C4-2B (cell line): ENCODE results near the gene KNOP1.

ENCODE experiments used
- H3K27ac ChIP-seq: fragments of 450-650 bp; 2 replicates; pipeline ENCODE4 v1.5.1; 2017
- ZFX ChIP-seq: fragments of 450-650 bp; IDR thresholded peaks from 2 replicates; pipeline ENCODE4 v1.6.1; 2017
- TF ChIP-seq, protein P1 (sequence below): fragments of 450-650 bp; conservative IDR thresholded peaks from 2 replicates; pipeline ENCODE4 v1.5.1; 2017; ENCODE audit warnings: mild to moderate bottlenecking

Gene KNOP1

DNA sequence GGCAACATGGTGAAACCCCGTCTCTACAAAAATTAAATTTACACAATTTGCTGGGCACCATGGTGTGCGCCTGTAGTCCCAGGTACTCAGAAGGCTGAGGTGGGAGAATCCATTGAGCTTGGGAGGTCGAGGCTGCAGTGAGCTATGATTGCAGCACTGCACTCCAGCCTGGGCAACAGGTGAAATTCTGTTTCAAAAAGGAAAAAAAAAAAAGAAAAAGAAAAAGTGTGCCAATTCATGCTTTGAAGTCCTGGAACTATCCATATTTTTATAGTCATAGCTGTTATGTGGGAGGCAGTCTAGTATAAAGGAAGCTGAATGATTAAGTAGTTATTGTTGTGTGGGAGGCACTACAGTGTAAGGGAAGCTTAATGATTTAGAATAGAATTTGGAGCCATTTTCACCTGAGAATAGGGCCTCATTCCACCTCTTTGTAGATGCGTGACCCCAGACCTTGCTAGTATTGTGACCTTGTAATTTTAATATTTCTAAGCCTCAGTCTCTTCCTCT lies 31.6 kb upstream of the KNOP1 start:
- TF ChIP-seq, protein P1, sequence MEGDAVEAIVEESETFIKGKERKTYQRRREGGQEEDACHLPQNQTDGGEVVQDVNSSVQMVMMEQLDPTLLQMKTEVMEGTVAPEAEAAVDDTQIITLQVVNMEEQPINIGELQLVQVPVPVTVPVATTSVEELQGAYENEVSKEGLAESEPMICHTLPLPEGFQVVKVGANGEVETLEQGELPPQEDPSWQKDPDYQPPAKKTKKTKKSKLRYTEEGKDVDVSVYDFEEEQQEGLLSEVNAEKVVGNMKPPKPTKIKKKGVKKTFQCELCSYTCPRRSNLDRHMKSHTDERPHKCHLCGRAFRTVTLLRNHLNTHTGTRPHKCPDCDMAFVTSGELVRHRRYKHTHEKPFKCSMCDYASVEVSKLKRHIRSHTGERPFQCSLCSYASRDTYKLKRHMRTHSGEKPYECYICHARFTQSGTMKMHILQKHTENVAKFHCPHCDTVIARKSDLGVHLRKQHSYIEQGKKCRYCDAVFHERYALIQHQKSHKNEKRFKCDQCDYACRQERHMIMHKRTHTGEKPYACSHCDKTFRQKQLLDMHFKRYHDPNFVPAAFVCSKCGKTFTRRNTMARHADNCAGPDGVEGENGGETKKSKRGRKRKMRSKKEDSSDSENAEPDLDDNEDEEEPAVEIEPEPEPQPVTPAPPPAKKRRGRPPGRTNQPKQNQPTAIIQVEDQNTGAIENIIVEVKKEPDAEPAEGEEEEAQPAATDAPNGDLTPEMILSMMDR, result no peak
- TF ChIP-seq ZFX, result no peak

DNA sequence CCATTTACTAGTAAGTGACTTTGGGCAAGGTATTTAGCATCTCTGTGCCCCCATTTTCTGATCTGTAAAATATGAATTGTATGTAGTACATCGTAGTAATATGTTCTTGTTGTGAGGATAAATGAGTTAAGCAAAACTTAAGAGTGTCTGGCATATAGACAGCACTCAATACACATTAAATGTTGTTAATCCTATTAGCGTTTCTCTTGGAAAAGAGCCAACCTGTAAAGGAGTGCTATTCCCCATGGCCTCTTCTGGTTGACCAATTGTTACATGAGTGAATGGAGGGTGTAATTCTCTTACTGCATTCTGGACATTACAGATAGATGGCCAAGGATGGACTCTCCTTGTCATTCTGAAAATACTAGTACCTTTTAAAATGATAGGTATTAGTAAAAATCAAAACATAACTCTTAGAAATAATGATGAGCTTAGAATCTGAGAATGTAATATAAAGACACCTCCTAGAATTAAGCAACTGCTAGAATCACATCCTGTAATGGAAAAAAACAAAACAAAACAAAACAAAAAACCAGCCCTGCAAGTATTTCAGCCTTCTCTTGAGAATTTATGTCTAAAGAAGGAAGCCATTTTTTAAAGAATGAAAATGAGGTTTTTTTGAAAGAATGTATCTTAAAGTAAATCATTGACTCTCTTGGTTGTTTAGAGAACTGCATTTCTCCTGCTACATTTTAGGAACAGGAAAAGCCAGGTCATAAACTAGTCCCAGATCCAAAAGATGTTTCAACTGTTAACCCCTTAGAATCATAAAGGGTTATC lies 30.6 kb upstream of the KNOP1 start:
- no peak overlapping the region for H3K27ac ChIP-seq
- TF ChIP-seq, protein P1, result no peak
- TF ChIP-seq ZFX, result no peak

More for the DNA sequence above, 31.6 kb upstream of the KNOP1 start:
- H3K27ac ChIP-seq, result no peak overlapping the region

- TF ChIP-seq, protein P1, result no peak
- no peak for TF ChIP-seq ZFX
Measured at GRCh38 chr16:19746561-19746960, 28.5 kb upstream of the KNOP1 start.

DNA sequence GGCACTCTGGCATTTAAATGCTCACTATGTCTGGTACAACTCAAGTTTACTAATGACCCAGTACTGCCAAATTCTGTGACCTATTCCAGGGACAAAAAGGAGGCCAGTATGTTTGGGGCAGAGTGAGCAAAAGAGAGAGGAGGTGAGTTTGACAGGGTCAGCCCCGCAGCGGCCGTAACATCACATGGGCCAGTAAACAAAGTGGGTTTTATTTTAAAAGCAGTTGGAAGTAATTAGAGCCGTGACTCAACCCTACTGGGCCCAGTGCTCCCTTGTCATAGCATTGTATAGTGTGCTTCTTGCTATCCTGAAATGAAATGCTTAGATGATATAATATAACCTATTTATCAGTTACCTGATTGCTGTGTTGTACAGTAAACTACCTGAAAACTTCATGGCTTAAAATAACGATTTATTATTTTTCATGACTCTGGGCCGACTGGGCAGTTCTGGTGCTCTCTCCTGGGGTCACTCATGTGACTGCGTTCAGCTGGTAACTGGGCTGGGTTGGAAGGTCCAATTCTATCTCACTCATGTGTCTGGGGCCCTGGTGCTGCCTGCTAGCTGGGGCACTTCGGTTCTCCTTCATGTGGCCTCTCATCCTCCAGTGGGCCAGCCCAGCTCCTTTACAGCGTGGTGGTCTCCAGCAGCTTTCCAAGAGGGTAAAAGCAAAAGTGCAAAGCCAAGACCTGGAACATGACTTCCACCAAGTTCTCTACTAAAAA lies 27.4 kb upstream of the KNOP1 start:
- TF ChIP-seq, protein P1, result no peak
- no peak for TF ChIP-seq ZFX
- no peak overlapping the region for H3K27ac ChIP-seq

More at GRCh38 chr16:19746561-19746960, 28.5 kb upstream of the KNOP1 start:
- H3K27ac ChIP-seq, result no peak overlapping the region

GRCh38 chr16:19744670-19745069 lies 26.6 kb upstream of the KNOP1 start:
- no peak overlapping the region for H3K27ac ChIP-seq
- TF ChIP-seq ZFX, result no peak
- TF ChIP-seq, protein P1, result no peak

DNA sequence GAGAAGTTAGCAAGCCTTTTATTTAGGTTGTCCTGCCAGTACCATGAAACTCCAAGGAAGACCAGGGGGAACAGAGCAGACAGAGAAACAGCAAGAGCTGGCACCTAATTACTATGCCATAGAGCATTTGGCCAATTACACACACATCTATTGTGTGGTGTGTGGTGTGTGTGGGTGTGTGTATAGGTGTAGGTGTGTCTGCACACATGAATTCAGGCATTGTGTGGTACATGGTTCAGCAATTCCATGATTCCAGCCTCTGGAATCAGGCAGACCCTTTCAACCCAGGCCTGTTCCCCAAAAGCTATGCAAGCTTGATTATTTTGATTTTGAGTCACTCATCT lies 25.8 kb upstream of the KNOP1 start:
- no peak overlapping the region for H3K27ac ChIP-seq
- TF ChIP-seq, protein P1, result no peak
- TF ChIP-seq ZFX, result no peak

DNA sequence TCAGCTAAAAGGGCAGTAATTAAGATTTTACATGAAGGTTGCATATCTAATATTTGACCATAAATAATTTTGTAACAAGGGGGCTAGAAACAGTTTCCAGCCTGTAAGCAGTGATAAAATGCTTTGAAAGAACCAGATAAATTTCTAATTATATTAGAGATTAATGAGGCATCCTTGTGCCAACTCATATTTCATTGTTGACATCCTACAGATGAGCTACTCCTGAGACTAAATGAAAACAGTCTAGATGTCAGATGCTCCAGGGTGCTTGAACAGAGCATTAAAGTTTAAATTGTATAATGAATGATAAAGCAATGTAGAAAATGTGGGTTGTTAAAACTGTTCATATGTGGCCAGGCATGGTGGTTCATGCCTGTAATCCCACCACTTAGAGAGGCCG lies 23.3 kb upstream of the KNOP1 start:
- no peak overlapping the region for H3K27ac ChIP-seq
- no peak for TF ChIP-seq ZFX
- TF ChIP-seq, protein P1, result no peak
